GM18511 (cell line): Measurements from ENCODE around the gene PLPPR4.

Source experiments
- ATAC-seq: cut with Tn5 transposase; IDR thresholded peaks from one replicate; pipeline ENCODE4 v1.9.1; 2021; ENCODE audit warnings: mild to moderate bottlenecking, moderate library complexity; ENCODE audit not compliant: unreplicated experiment

The PLPPR4 gene

DNA sequence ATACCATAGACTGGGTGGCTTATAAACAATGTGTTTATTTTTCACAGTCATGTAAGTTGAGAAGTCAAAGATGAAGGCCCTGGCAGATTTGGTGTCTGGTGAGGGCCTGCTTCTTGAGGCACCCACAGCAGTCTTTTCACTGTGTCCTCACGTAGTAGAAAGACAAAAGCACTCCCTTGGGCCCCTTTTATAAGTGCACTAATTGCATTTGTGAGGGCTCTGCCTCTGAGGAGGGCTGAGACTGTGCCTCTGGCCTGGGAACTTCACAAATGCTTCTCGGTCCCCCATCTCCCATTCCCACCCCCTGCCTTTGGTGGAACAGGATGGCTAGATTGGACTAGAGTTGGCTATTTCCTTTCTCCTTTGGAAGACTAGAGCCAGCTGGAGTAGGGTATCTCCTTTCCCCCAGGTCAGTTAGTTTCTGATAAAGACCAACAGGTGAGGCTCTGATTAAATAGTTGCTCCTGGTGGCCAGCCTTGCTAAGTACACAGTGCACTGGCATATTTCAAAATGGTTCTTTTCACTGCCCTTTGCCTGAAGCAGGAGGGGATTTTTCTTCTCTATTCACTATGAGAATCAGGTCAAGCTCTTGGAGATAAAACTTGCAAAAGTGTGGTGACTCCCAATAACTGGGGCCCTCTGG lies 82.9 kb downstream of the PLPPR4 start:
- ATAC-seq: no peak

DNA sequence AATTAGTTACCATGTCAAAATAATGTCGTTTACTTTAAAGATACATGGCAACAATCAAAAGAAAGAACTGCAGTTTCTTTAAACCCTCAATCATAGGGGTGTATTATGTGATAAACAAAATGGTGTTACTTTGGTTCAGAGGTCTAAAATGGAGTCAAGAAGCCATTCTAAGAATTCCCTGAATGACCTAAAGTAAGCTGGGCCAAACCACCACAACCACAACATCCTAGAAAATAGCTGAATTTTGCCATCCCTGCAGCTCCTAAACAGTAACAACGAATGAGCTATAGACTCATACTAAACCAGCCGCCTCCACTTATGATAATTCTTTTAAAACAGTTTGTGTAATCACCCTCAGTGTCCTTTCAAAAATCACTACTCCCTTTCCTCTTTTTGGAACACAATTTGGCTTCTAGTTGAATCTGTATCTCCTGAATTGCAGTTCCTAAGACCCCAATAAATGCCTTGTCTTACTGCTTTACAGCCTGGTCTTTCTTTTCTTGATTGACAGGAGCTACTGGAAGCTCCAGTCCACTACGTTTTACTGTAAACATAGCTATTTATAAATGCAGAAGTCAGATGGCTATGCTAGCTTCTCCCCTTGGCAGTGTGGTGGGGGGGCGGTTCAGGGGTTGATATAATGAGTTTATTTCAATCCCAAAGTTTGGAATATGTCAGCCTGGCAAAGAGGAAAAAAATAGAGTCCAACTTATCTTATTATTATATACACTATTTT lies 84.3 kb downstream of the PLPPR4 start:
- no peak for ATAC-seq

DNA sequence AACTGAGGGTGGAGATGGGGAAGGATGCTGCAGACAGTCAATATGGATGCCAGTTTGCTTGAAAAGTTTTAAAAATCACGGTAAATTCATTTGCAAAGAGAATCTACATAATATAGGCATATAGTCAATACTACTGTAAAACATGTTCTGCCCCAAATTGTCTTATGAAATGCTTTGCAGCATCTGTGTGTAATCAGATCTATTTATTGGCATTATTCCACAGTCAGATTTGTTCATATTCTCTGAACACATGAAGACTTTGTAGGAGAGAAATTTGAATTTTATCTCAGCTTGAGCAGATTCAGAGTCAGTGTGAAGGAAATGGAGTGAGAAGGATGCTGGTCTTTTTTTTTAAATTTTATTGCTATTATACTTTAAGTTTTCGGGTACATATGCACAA lies 88.5 kb downstream of the PLPPR4 start:
- no peak for ATAC-seq

DNA sequence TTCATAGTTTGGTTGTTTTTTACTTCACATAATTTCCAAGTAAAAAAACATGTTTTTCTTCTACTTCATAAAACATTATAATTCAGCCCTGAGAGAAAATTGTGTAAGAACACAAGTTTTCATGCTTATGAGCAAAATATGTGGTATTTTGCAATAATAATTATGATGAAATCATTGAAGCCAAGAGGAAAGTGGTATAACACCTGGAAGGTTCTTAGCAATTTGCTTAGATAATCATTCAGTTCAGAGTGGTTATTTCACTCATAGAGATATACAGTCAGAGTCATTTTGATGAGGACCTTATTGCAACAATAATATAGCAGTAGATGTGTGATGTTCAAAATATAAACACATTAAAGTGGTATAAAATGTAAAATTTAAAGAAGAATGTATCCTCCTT lies 94.5 kb downstream of the PLPPR4 start:
- no peak for ATAC-seq
